ENCODE data around the gene SPECC1L.

The SPECC1L gene

DNA sequence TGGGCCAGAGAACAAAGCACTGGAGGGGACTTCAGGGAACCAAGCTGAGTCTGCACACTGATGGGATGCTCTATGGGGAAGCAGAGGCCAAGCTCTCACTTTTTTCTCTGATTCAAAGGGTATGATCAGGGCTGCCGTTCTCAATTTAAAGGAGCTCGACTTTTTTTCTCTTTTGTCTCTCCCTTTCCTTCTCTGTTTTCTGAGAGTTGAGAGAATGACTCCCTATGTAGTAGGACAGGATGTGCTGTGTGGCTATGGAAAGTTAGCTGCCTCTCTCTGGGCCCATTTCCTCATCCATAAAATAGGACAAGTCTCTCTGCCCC lies 164.7 kb downstream of the SPECC1L start:
- TF ChIP-seq, protein P1, sequence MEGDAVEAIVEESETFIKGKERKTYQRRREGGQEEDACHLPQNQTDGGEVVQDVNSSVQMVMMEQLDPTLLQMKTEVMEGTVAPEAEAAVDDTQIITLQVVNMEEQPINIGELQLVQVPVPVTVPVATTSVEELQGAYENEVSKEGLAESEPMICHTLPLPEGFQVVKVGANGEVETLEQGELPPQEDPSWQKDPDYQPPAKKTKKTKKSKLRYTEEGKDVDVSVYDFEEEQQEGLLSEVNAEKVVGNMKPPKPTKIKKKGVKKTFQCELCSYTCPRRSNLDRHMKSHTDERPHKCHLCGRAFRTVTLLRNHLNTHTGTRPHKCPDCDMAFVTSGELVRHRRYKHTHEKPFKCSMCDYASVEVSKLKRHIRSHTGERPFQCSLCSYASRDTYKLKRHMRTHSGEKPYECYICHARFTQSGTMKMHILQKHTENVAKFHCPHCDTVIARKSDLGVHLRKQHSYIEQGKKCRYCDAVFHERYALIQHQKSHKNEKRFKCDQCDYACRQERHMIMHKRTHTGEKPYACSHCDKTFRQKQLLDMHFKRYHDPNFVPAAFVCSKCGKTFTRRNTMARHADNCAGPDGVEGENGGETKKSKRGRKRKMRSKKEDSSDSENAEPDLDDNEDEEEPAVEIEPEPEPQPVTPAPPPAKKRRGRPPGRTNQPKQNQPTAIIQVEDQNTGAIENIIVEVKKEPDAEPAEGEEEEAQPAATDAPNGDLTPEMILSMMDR (IDR thresholded peaks at IDR 0.05; ENCODE audit: extremely low read depth, insufficient read depth, missing control alignments) = no peak
- no peak for DNase-seq (ENCODE audit: low spot score)
- in situ Hi-C loops (cut with MboI; ENCODE audit: low pct_unique_long_range_greater_than_20kb, low sequenced_read_pairs, unreplicated experiment) = no loop called here

DNA sequence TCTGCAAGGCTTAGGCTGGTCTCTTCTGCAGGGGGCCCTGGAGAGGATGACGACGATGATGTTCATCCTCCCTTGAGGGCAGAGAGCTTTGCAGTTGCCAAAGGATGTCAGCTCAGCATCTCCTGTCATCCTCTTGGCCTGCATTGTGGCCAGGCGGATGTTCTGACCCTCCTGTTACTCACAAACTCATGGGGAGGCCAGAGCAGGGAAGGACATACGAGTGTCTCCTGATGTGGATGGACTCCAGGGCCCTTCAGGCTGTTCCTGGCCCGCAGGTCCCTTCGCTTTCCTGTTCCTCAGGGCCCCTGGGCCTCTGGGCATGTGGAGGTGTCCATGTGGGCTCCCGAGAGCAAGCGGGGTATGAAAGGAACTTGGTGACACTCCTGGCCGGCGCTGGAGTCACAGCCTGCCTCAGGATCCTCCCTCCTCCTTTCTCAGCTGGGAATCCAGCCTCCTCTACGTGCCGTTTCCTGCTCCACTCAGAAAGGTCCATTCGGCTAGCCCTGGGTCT lies 165.3 kb downstream of the SPECC1L start:
- no peak for DNase-seq (ENCODE audit: low spot score)
- TF ChIP-seq, protein P1 (IDR thresholded peaks at IDR 0.05; ENCODE audit: extremely low read depth, insufficient read depth, missing control alignments) = no peak
- in situ Hi-C loops (cut with MboI; ENCODE audit: low pct_unique_long_range_greater_than_20kb, low sequenced_read_pairs, unreplicated experiment) = no loop called here

DNA sequence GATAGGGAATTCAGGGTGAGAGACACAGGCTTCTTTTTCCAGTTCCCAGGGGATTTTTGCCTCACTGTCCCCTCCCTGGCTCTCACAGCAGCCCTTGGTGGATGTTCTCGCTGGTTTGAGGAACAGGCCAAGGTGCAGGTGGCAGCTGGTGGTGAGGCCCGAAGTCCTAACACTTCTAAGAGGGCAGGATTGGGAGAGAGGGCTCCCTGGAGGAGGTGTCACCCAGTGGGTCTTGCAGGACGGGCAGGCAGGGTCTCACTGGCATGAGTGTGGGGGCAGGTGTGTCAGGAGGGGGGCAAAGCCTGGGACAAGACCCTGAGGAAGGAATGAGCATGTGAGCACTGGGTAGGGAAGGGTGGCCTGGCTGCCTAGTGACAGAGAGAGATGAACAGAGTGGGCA lies 165.9 kb downstream of the SPECC1L start:
- TF ChIP-seq, protein P1 (IDR thresholded peaks at IDR 0.05; ENCODE audit: extremely low read depth, insufficient read depth, missing control alignments) = no peak
- in situ Hi-C loops (cut with MboI; ENCODE audit: low pct_unique_long_range_greater_than_20kb, low sequenced_read_pairs, unreplicated experiment) = no loop called here
- no peak for DNase-seq (ENCODE audit: low spot score)

DNA sequence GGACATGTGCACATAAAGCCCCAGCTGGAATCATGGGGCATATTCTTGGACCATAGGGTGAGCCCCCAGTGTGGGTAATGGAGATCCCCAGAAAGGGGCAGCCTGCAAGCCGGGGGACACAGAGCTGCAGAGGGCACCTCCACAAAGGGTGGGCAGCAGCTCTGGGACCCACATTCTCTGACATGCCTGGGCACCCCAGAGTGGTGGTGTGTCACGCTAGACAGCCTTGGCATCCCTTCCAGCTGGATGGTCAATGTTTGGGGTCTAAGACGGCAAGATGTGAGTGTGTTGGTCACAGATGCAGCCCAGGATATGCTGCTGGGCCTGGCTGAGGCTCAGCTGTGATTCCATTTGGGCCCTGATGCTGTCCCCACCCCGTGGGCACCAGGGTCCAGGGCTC lies 166.5 kb downstream of the SPECC1L start:
- TF ChIP-seq, protein P1 (IDR thresholded peaks at IDR 0.05; ENCODE audit: extremely low read depth, insufficient read depth, missing control alignments) = no peak
- in situ Hi-C loops (cut with MboI; ENCODE audit: low pct_unique_long_range_greater_than_20kb, low sequenced_read_pairs, unreplicated experiment) = no loop called here
- DNase-seq (ENCODE audit: low spot score) = no peak

DNA sequence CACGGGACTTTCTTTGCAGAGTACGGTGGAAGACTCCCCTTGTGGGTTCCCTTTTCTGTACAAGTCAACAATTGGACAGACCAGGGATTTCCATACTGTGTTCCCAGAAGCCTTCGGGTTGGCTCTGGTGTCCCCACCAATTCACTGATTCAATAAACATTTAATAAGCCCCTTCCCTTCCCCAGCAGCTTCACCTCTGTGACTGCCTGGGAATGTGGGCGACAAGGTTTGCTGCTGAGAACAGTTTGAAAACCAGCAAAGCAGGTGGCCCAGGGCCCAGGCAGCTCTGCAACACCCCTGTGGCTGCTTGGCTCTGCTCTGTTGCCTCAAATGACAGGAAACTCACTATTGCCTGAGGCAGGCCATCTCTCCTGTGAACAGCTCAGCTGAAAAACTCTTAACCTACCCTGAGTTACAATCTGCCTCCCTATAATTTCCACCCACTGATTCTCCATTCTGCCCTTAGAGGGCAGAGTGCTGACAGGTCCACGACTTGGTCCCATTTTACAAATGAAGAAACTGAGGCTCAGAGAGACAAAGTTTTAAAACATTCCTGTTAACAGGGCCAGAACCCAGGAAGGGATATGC lies 167.2 kb downstream of the SPECC1L start:
- TF ChIP-seq, protein P1 (IDR thresholded peaks at IDR 0.05; ENCODE audit: extremely low read depth, insufficient read depth, missing control alignments) = peak; percentile 37
- in situ Hi-C loops (cut with MboI; ENCODE audit: low pct_unique_long_range_greater_than_20kb, low sequenced_read_pairs, unreplicated experiment) = no loop called here
- peak; percentile 82 for DNase-seq (ENCODE audit: low spot score)

DNA sequence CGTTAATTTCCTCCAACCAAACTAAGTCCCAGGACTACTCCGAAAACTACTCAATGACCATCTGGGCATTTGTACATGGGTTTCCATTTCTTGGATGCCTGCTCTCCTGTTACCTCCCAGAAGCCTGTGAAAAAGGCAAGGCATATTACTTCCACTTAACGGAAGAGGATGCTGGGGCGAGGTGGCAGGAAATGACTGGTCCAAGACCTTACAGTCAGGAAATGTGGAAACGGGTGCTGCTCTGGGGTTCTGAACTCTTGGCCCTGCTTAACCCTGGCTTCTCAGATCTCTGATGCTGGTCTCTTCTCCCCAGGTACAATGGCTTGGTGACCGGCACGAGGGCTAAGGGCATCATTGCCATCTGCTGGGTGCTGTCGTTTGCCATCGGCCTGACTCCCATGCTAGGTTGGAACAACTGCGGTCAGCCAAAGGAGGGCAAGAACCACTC lies 169.7 kb downstream of the SPECC1L start:
- no peak for DNase-seq (ENCODE audit: low spot score)

More for the DNA sequence above, 169.7 kb downstream of the SPECC1L start:
- in situ Hi-C loops (cut with MboI; ENCODE audit: low pct_unique_long_range_greater_than_20kb, low sequenced_read_pairs, unreplicated experiment) = no loop called here
- TF ChIP-seq, protein P1 (IDR thresholded peaks at IDR 0.05; ENCODE audit: extremely low read depth, insufficient read depth, missing control alignments) = no peak
